Neural crest cell (in vitro differentiated cells): ENCODE data around the gene PXDC1. TPM values are rescaled to one million over a fixed set of nuclear protein-coding genes. Genes with fewer than 3 reads are reported as not detected.

Experiments
- DNase-seq: peaks from one replicate; pipeline ENCODE4 v3.0.0; 2021; ENCODE audit warnings: low read depth, mixed read lengths, low spot score
- H3K27ac Mint-ChIP-seq: one replicate; pipeline ENCODE4 v1.8.0; 2021; ENCODE audit warnings: mild to moderate bottlenecking, mixed read lengths; ENCODE audit not compliant: unreplicated experiment
- H3K27me3 Mint-ChIP-seq: 2 replicates; pipeline ENCODE4 v1.8.0; 2021; ENCODE audit warnings: low read depth, mild to moderate bottlenecking, mixed read lengths
- H3K36me3 Mint-ChIP-seq: 2 replicates; pipeline ENCODE4 v1.8.0; 2021; ENCODE audit warnings: low read depth, mild to moderate bottlenecking, mixed read lengths
- H3K4me1 Mint-ChIP-seq: 2 replicates; pipeline ENCODE4 v1.8.0; 2021; ENCODE audit warnings: mixed read lengths
- H3K4me3 Mint-ChIP-seq: one replicate; pipeline ENCODE4 v1.8.0; 2021; ENCODE audit warnings: mild to moderate bottlenecking, mixed read lengths
- H3K9me3 Mint-ChIP-seq: 2 replicates; pipeline ENCODE4 v1.8.0; 2021; ENCODE audit warnings: mixed read lengths
- total RNA-seq: library from RNA; stranded (reverse); gene quantifications from 2 replicates; pipeline ENCODE4 v1.2.1, GENCODE V29; 2021
- TF ChIP-seq, protein P1 (sequence below): fragments of 200-600 bp; sonication (generic); conservative IDR thresholded peaks from 2 replicates; pipeline ENCODE4 v1.5.0; 2021; ENCODE audit warnings: antibody characterized with exemption, mild to moderate bottlenecking

The PXDC1 gene
- total RNA-seq, 1 donor from 2014 or later, result 4.8 TPM

DNA sequence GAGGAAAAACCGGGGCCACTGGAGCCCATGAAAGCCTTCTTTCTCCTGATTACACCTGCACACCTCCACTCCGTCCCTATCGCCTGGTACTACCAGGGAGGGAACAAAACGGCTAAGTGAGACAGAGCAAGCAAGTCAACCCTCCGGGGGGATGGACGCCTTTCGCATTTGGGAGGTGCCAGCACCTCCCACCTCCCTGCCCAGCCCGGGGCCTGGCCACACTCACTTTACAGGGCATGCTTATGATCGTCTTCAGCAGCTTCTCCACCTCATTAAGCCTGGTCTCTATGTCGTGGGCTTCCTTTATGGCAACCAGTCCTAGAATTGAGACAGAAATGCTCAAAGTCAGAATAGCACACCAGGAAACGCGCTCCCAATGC is 13.7 kb downstream of the PXDC1 start:
- TF ChIP-seq, protein P1, sequence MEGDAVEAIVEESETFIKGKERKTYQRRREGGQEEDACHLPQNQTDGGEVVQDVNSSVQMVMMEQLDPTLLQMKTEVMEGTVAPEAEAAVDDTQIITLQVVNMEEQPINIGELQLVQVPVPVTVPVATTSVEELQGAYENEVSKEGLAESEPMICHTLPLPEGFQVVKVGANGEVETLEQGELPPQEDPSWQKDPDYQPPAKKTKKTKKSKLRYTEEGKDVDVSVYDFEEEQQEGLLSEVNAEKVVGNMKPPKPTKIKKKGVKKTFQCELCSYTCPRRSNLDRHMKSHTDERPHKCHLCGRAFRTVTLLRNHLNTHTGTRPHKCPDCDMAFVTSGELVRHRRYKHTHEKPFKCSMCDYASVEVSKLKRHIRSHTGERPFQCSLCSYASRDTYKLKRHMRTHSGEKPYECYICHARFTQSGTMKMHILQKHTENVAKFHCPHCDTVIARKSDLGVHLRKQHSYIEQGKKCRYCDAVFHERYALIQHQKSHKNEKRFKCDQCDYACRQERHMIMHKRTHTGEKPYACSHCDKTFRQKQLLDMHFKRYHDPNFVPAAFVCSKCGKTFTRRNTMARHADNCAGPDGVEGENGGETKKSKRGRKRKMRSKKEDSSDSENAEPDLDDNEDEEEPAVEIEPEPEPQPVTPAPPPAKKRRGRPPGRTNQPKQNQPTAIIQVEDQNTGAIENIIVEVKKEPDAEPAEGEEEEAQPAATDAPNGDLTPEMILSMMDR, result no peak
- DNase-seq, result no peak
- Mint-ChIP-seq H3K27ac (no peak overlapping the region), H3K27me3 (peaks cover 3% of the 10 kb centered on the region), H3K36me3 (peaks cover 21% of the 10 kb centered on the region), H3K4me3 (no peak overlapping the region), H3K9me3 (no peaks in the 10 kb centered on the region), H3K4me1 (peaks cover 7% of the 10 kb centered on the region)

DNA sequence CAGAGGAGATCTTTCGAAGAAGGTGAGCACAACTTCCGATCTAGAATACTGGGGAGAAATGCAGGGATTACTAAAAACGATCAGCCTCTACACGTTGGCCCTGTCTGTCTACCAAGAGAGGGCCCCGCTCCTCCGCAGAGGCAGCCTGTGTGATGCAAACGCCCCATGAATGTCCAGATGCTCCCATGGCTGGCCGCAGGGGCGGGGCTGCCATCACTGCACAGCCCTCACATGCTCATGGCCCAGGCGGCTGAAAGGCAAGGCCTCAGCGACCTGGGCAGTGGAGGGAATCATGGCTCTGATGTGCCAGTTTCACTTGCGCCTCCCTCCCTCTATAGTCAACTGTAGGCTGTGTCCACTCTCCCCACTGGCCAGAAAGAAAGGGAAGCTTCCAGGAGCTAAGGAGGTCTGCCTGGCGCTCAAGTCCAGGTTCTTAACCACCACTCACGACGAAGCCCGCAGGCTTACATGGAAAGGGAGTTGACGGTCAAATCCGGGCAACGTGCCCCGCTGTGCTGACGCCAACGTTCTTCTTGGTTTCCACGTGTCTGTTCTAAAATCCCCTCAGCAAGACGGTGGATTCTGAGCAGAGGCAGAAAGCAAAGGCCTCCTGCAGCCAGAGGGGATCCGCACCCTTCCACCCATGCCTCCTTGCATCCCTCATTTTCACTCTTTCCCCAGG is 14.2 kb downstream of the PXDC1 start:
- Mint-ChIP-seq H3K4me1 (peaks cover 6% of the 10 kb centered on the region), H3K9me3 (no peaks in the 10 kb centered on the region), H3K27me3 (peaks cover 3% of the 10 kb centered on the region), H3K36me3 (peaks cover 21% of the 10 kb centered on the region), H3K27ac (no peak overlapping the region), H3K4me3 (no peak overlapping the region)
- TF ChIP-seq, protein P1, result no peak
- DNase-seq, result no peak

DNA sequence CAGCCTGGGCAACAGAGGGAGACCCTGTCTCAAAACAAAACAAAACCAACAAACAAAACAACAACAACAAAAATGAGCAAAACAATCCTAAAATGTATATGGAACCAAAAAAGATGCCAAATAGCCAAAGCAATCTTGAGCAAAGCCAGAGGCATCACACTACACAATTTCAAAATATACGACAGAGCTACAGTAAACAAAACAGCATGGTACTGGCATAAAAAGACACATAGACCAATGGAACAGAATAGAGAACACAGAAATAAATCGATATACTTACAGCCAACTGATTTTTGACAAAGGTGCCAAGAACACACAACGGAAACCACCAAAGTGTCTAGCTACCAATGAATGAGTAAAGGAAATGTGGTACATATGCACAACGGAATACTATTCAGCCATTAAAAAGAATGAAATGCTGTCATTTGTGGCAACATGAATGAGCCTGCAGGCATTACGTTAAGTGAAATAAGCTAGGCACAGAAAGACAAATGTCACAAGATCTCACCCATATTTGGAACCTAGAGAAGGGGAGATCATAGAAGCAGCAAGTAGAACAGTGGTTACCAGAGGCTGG is 16.4 kb downstream of the PXDC1 start:
- Mint-ChIP-seq H3K27me3 (no peaks in the 10 kb centered on the region), H3K36me3 (peaks cover 21% of the 10 kb centered on the region), H3K4me3 (no peak overlapping the region), H3K9me3 (no peaks in the 10 kb centered on the region), H3K4me1 (peaks cover 8% of the 10 kb centered on the region), H3K27ac (peak overlapping the region; percentile 46)
- TF ChIP-seq, protein P1, result no peak
- DNase-seq, result no peak

DNA sequence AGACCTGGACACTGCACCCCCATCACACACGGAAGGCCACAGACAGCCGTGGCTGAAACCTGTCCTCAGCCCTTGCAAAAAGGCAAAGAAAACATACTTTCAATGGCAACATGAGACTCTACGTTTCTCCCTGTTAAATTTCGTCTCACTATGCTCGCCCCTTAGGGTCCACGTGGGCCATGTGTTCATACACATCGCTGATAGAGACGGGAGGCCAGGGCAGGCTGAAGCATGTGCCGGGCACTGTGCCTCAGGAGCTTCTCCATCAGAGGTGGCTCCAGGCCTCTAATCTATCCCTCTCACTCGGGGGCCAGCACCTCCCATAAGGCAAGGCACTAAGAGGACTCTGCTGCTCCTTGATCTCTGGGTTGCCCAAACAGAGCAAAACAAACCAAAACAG is 17.5 kb downstream of the PXDC1 start:
- TF ChIP-seq, protein P1, result no peak
- H3K4me1 Mint-ChIP-seq, result peaks cover 8% of the 10 kb centered on the region
- H3K9me3 Mint-ChIP-seq, result no peaks in the 10 kb centered on the region
- DNase-seq, result no peak
- no peaks in the 10 kb centered on the region for H3K27me3 Mint-ChIP-seq
- no peak overlapping the region for H3K27ac Mint-ChIP-seq
- peaks cover 21% of the 10 kb centered on the region for H3K36me3 Mint-ChIP-seq
- H3K4me3 Mint-ChIP-seq, result no peak overlapping the region

DNA sequence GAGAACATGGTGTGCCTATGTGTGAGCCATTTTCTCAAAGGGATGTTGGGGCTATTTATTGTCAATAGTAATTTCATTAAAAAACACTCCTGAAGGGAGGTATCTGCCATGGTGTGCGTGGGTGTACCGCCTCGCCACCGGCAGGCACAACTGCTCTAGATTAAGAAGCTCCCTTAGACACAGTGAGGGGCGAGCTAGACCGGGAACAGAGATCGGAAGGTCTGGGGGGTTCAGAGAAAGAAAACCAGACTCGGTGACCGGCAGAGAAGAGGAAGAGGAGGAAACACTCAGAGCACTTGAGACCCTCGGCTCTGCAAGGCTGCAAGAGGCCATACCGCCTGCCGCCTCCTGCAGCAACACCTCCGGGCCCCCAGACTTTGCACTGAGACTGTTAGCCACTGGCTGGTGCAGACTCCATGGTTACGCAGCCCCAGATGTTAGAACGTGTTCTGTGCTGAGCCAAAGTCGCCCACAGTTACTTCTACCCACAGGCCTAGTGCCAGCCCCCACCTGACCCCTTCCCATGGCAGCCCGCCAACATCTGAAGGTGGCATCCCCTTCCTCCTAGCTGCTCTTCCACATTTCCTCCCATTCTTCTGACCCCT is 18.1 kb downstream of the PXDC1 start:
- peaks cover 8% of the 10 kb centered on the region for H3K4me1 Mint-ChIP-seq
- TF ChIP-seq, protein P1, result no peak
- H3K4me3 Mint-ChIP-seq, result no peak overlapping the region
- H3K36me3 Mint-ChIP-seq, result peaks cover 21% of the 10 kb centered on the region
- H3K27ac Mint-ChIP-seq, result no peak overlapping the region
- no peak for DNase-seq
- H3K27me3 Mint-ChIP-seq, result no peaks in the 10 kb centered on the region
- H3K9me3 Mint-ChIP-seq, result no peaks in the 10 kb centered on the region
